ENCODE measurements around the gene NXPE1.

DNA sequence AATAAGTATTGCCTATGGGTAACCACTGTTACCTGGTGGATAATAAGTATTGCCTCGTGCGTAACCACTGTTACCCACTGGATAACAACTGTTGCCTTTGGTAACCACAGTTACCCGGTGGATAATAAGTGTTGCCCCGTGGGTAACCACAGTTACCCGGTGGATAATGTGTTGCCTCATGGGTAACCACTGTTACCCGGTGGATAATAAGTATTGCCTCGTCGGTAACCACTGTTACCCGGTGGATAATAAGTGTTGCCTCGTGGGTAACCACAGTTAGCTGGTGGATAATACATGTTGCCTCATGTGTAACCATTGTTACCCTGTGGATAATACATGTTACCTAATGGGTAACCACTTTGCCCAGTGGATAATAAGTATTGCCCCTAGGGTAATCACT lies 45.7 kb upstream of the NXPE1 start:
- no peak for TF ChIP-seq POLR2AphosphoS5 (IDR thresholded peaks at IDR 0.05; ENCODE audit: borderline replicate concordance, low read depth, low read length)
- no peak for TF ChIP-seq EZH2 (IDR thresholded peaks at IDR 0.05)
